ENCODE data around the gene BEAN1.

BEAN1 gene

DNA sequence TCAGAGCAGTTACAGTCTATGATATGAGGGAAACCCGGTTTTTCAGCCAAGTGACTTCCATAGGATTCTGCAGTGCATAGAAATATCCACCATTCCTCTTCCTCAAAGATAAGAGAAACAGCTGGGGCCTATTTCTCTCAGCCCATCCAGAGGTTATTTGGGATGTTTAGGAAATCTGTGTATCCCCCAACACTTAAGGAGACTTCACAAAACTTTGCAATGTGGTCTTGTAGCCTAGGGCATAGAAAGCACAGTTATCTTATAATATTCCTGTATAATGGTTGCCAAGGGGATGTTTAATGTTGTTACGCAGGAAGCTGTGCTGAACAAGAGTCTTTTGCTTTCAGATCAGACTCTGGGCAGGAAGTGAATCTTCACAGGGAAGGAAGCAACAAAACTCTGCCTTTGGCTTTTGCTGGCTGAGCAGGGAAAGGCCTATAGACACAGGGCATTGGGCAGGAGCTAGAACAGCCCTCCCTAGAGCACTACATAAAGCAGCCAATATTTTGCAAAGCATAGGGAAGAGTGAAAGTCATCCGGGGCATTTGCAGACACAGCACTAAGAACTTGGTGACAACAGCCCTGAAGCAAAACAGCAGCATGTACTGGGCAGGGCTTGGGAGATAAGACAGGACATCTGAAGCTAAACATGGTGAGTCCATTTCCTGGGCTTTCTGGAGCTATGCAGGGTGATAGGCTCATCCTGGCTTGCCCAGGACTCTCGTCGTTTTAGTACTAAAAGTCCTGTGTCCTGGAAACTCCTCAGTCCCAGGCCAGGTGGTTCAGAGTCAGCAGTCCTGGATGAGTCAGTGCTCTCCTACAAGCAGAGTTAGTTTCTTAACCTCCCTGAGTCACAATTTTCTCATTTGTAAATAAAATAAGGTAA is 18.7 kb upstream of the BEAN1 start:
- Histone ChIP-seq H3K4me1 (ENCODE audit: insufficient read depth, low read length) (peaks cover 39% of the 10 kb centered on the region), H4K20me1 (ENCODE audit: insufficient read depth, low read length) (no peaks in the 10 kb centered on the region), H3K4me3 (ENCODE audit: low read depth in 1 of 2, low read length in 2 of 2) (peak overlapping the region; percentile 10 to 61; a peak in 3 of 4 replicates), H3K9ac (ENCODE audit: low read depth, low read length) (peak overlapping the region; percentile 60), H2AFZ (ENCODE audit: low read depth, low read length) (peak overlapping the region; percentile 77), H3K4me2 (ENCODE audit: insufficient read depth, low read length) (peak overlapping the region; percentile 74), H3K9me3 (ENCODE audit: insufficient read depth, low read length, severe bottlenecking) (peaks cover 7% of the 10 kb centered on the region), H3K79me2 (ENCODE audit: insufficient read depth, low read length) (no peaks in the 10 kb centered on the region; the same call in 1 of the 2 replicates), H3K27ac (ENCODE audit: low read length) (peak overlapping the region; percentile 83), H3K27me3 (ENCODE audit: insufficient read depth, low read length, poor library complexity) (no peaks in the 10 kb centered on the region), H3K36me3 (ENCODE audit: insufficient read depth, low read length) (peaks cover 4% of the 10 kb centered on the region; the same call in 1 of the 2 replicates)
- TF ChIP-seq, protein P1, sequence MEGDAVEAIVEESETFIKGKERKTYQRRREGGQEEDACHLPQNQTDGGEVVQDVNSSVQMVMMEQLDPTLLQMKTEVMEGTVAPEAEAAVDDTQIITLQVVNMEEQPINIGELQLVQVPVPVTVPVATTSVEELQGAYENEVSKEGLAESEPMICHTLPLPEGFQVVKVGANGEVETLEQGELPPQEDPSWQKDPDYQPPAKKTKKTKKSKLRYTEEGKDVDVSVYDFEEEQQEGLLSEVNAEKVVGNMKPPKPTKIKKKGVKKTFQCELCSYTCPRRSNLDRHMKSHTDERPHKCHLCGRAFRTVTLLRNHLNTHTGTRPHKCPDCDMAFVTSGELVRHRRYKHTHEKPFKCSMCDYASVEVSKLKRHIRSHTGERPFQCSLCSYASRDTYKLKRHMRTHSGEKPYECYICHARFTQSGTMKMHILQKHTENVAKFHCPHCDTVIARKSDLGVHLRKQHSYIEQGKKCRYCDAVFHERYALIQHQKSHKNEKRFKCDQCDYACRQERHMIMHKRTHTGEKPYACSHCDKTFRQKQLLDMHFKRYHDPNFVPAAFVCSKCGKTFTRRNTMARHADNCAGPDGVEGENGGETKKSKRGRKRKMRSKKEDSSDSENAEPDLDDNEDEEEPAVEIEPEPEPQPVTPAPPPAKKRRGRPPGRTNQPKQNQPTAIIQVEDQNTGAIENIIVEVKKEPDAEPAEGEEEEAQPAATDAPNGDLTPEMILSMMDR (IDR thresholded peaks at IDR 0.05; ENCODE audit: borderline replicate concordance, extremely low read depth, low read length, poor library complexity, severe bottlenecking): no peak
- TF ChIP-seq EZH2 (IDR thresholded peaks at IDR 0.05; ENCODE audit: borderline replicate concordance, low read depth, low read length, severe bottlenecking): no peak
- ATAC-seq (ENCODE audit: insufficient read depth, low read depth) (peak; percentile 79), DNase-seq (peak; percentile 66)

DNA sequence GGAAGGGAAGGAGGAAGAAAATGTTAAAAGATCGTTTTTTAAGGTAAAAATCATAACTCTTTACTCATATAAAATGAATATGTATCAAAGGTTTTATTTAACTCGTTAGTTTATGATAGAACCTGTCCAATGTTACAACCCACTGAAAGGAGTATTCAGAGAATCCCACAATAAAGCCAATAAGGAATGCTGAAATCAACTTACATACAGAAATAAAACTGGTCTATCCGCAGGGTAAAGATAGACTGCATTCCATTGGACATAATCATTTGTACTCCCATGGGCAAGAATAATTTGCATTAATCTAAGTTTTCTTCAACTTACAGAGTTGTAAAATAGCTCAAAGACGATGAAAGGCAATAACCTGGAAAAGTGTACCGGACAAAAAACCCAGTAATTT is 17.9 kb upstream of the BEAN1 start:
- H3K27ac ChIP-seq (ENCODE audit: low read length): peak overlapping the region; percentile 83; the same call in 1 of the 2 replicates
- H4K20me1 ChIP-seq (ENCODE audit: insufficient read depth, low read length): no peaks in the 10 kb centered on the region
- peak overlapping the region; percentile 10 to 61; a peak in 3 of 4 replicates for H3K4me3 ChIP-seq (ENCODE audit: low read depth in 1 of 2, low read length in 2 of 2)
- peak overlapping the region; percentile 60 for H3K9ac ChIP-seq (ENCODE audit: low read depth, low read length)
- peak overlapping the region; percentile 77 for H2AFZ ChIP-seq (ENCODE audit: low read depth, low read length)
- peaks cover 7% of the 10 kb centered on the region for H3K9me3 ChIP-seq (ENCODE audit: insufficient read depth, low read length, severe bottlenecking)
- peaks cover 39% of the 10 kb centered on the region for H3K4me1 ChIP-seq (ENCODE audit: insufficient read depth, low read length)
- TF ChIP-seq, protein P1 (IDR thresholded peaks at IDR 0.05; ENCODE audit: borderline replicate concordance, extremely low read depth, low read length, poor library complexity, severe bottlenecking): no peak
- no peak for TF ChIP-seq EZH2 (IDR thresholded peaks at IDR 0.05; ENCODE audit: borderline replicate concordance, low read depth, low read length, severe bottlenecking)
- no peaks in the 10 kb centered on the region for H3K27me3 ChIP-seq (ENCODE audit: insufficient read depth, low read length, poor library complexity)
- ATAC-seq (ENCODE audit: insufficient read depth, low read depth) (no peak), DNase-seq (no peak)
- no peaks in the 10 kb centered on the region; the same call in 1 of the 2 replicates for H3K79me2 ChIP-seq (ENCODE audit: insufficient read depth, low read length)
- H3K36me3 ChIP-seq (ENCODE audit: insufficient read depth, low read length): peaks cover 4% of the 10 kb centered on the region; the same call in 1 of the 2 replicates
- H3K4me2 ChIP-seq (ENCODE audit: insufficient read depth, low read length): peak overlapping the region; percentile 74

DNA sequence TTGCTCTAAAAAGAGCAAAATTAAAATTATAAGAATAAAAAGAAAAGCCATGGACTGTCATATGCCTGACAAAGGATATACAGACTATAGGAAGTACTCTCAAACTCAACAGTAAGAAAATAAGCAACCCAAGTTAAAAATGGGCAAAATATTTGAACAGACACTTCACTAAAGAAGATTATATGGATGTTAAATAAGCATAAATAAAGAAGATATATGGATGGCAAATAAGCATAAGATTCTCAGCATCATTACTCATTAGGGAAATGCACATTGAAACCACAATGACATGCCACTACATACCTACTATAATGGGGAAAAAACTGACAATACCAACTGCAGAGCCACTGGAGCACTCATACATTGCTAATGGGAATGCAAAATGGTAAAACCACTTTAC is 14.9 kb upstream of the BEAN1 start:
- H3K4me2 ChIP-seq (ENCODE audit: insufficient read depth, low read length): no peak overlapping the region
- no peak overlapping the region for H3K4me3 ChIP-seq (ENCODE audit: low read depth in 1 of 2, low read length in 2 of 2)
- H3K27me3 ChIP-seq (ENCODE audit: insufficient read depth, low read length, poor library complexity): no peaks in the 10 kb centered on the region
- peaks cover 28% of the 10 kb centered on the region for H3K4me1 ChIP-seq (ENCODE audit: insufficient read depth, low read length)
- peaks cover 4% of the 10 kb centered on the region; the same call in 1 of the 2 replicates for H3K36me3 ChIP-seq (ENCODE audit: insufficient read depth, low read length)
- no peaks in the 10 kb centered on the region; the same call in 1 of the 2 replicates for H3K79me2 ChIP-seq (ENCODE audit: insufficient read depth, low read length)
- H3K27ac ChIP-seq (ENCODE audit: low read length): no peak overlapping the region
- H2AFZ ChIP-seq (ENCODE audit: low read depth, low read length): no peak overlapping the region
- no peak for ATAC-seq (ENCODE audit: insufficient read depth, low read depth)
- H3K9me3 ChIP-seq (ENCODE audit: insufficient read depth, low read length, severe bottlenecking): peaks cover 7% of the 10 kb centered on the region
- H3K9ac ChIP-seq (ENCODE audit: low read depth, low read length): no peak overlapping the region
- DNase-seq: no peak
- no peak for TF ChIP-seq EZH2 (IDR thresholded peaks at IDR 0.05; ENCODE audit: borderline replicate concordance, low read depth, low read length, severe bottlenecking)
- TF ChIP-seq, protein P1 (IDR thresholded peaks at IDR 0.05; ENCODE audit: borderline replicate concordance, extremely low read depth, low read length, poor library complexity, severe bottlenecking): no peak
- no peaks in the 10 kb centered on the region for H4K20me1 ChIP-seq (ENCODE audit: insufficient read depth, low read length)
